ENCODE measurements around the gene PINLYP. TPM values are rescaled to one million over a fixed set of nuclear protein-coding genes. Genes with fewer than 3 reads are reported as not detected.
A peak's percentile ranks its signal among the peaks of the same experiment; 100 is the strongest.

PINLYP gene
- total and polyA plus RNA-seq, 2 of the 13 experiments (the other 11 are each of a cell fraction or from before 2014, with no cell fraction given): 0.21 to 0.24 TPM

DNA sequence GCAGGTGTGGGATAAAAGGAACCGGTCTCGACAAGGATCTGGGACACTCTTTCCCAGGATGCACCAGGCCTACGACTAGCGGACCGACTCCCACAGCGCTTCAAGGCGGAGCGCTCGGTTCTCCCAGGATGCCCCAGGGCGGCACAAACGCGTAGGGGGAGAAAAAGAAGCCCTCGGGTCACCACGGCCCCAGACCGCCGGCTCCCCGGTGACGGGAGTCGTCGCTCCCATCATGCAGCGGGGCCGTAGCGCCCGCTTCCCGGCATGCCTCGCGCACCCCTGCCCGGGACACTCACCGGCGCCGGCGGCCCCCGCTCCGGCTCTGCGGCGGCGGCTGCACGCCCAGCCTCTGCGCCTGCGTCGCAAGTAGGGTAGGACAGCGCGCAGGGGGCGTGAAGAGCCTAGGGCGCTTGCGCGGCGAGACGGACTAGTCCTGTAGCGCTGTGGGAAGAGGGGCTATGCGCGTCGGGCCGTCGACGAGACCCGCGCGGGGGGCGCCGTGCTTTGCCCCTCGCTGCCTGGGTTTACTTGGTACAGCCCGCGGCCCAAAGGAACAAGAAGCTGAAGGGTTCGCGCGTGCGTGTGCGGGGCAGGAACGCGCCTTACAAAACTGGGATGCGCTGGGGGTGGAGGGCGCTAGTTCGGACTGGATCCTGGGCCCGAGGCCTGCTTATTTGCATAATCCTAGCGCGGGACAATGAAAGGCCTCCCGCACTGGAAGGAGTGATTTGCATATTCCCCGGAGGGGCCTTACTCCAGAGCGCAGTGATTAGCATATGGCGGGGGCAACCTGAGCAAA lies 43.9 kb downstream of the PINLYP start, which contains the start of gene ZNF428 (continued):
- no peak for TF ChIP-seq ZEB1 (IDR thresholded peaks at IDR 0.05; ENCODE audit: insufficient replicate concordance, low read depth)
- 0 out of 2 replicates have a peak, but pooled peaks have one; percentile 25 for TF ChIP-seq HNRNPL (IDR thresholded peaks at IDR 0.05; ENCODE audit: low read depth, low read length)
- TF ChIP-seq NFE2L2 (IDR thresholded peaks at IDR 0.05; ENCODE audit: low read length): no peak
- TF ChIP-seq, protein P1, sequence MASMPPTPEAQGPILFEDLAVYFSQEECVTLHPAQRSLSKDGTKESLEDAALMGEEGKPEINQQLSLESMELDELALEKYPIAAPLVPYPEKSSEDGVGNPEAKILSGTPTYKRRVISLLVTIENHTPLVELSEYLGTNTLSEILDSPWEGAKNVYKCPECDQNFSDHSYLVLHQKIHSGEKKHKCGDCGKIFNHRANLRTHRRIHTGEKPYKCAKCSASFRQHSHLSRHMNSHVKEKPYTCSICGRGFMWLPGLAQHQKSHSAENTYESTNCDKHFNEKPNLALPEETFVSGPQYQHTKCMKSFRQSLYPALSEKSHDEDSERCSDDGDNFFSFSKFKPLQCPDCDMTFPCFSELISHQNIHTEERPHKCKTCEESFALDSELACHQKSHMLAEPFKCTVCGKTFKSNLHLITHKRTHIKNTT (CRISPR knock-in tag; IDR thresholded peaks at IDR 0.05): peak; percentile 72
- TF ChIP-seq ZBTB20 (CRISPR knock-in tag; IDR thresholded peaks at IDR 0.05; ENCODE audit: borderline replicate concordance, low read depth): peak; percentile 80; the same call in 1 of the 2 replicates
- peak; percentile 76; the same call in 1 of the 2 replicates for TF ChIP-seq NAIF1 (CRISPR knock-in tag; IDR thresholded peaks at IDR 0.05; ENCODE audit: borderline replicate concordance)
- TF ChIP-seq, protein P2, sequence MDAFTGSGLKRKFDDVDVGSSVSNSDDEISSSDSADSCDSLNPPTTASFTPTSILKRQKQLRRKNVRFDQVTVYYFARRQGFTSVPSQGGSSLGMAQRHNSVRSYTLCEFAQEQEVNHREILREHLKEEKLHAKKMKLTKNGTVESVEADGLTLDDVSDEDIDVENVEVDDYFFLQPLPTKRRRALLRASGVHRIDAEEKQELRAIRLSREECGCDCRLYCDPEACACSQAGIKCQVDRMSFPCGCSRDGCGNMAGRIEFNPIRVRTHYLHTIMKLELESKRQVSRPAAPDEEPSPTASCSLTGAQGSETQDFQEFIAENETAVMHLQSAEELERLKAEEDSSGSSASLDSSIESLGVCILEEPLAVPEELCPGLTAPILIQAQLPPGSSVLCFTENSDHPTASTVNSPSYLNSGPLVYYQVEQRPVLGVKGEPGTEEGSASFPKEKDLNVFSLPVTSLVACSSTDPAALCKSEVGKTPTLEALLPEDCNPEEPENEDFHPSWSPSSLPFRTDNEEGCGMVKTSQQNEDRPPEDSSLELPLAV (CRISPR knock-in tag; conservative IDR thresholded peaks at IDR 0.05; ENCODE audit: low read depth): no peak
- TF ChIP-seq SNAI1 (CRISPR knock-in tag; IDR thresholded peaks at IDR 0.05; ENCODE audit: borderline replicate concordance): 0 out of 2 replicates have a peak, but pooled peaks have one; percentile 42
- TF ChIP-seq ZNF720 (CRISPR knock-in tag; IDR thresholded peaks at IDR 0.05): no peak
- TF ChIP-seq, protein P3, sequence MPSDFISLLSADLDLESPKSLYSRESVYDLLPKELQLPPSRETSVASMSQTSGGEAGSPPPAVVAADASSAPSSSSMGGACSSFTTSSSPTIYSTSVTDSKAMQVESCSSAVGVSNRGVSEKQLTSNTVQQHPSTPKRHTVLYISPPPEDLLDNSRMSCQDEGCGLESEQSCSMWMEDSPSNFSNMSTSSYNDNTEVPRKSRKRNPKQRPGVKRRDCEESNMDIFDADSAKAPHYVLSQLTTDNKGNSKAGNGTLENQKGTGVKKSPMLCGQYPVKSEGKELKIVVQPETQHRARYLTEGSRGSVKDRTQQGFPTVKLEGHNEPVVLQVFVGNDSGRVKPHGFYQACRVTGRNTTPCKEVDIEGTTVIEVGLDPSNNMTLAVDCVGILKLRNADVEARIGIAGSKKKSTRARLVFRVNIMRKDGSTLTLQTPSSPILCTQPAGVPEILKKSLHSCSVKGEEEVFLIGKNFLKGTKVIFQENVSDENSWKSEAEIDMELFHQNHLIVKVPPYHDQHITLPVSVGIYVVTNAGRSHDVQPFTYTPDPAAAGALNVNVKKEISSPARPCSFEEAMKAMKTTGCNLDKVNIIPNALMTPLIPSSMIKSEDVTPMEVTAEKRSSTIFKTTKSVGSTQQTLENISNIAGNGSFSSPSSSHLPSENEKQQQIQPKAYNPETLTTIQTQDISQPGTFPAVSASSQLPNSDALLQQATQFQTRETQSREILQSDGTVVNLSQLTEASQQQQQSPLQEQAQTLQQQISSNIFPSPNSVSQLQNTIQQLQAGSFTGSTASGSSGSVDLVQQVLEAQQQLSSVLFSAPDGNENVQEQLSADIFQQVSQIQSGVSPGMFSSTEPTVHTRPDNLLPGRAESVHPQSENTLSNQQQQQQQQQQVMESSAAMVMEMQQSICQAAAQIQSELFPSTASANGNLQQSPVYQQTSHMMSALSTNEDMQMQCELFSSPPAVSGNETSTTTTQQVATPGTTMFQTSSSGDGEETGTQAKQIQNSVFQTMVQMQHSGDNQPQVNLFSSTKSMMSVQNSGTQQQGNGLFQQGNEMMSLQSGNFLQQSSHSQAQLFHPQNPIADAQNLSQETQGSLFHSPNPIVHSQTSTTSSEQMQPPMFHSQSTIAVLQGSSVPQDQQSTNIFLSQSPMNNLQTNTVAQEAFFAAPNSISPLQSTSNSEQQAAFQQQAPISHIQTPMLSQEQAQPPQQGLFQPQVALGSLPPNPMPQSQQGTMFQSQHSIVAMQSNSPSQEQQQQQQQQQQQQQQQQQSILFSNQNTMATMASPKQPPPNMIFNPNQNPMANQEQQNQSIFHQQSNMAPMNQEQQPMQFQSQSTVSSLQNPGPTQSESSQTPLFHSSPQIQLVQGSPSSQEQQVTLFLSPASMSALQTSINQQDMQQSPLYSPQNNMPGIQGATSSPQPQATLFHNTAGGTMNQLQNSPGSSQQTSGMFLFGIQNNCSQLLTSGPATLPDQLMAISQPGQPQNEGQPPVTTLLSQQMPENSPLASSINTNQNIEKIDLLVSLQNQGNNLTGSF (CRISPR knock-in tag; IDR thresholded peaks at IDR 0.05): peak; percentile 54
- TF ChIP-seq, protein P4, sequence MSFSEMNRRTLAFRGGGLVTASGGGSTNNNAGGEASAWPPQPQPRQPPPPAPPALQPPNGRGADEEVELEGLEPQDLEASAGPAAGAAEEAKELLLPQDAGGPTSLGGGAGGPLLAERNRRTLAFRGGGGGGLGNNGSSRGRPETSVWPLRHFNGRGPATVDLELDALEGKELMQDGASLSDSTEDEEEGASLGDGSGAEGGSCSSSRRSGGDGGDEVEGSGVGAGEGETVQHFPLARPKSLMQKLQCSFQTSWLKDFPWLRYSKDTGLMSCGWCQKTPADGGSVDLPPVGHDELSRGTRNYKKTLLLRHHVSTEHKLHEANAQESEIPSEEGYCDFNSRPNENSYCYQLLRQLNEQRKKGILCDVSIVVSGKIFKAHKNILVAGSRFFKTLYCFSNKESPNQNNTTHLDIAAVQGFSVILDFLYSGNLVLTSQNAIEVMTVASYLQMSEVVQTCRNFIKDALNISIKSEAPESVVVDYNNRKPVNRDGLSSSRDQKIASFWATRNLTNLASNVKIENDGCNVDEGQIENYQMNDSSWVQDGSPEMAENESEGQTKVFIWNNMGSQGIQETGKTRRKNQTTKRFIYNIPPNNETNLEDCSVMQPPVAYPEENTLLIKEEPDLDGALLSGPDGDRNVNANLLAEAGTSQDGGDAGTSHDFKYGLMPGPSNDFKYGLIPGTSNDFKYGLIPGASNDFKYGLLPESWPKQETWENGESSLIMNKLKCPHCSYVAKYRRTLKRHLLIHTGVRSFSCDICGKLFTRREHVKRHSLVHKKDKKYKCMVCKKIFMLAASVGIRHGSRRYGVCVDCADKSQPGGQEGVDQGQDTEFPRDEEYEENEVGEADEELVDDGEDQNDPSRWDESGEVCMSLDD (CRISPR knock-in tag; IDR thresholded peaks at IDR 0.05; ENCODE audit: borderline replicate concordance): peak; percentile 62; the same call in 1 of the 2 replicates
- TF ChIP-seq SOX6 (IDR thresholded peaks at IDR 0.05): no peak
- TF ChIP-seq SOX6 (CRISPR knock-in tag; IDR thresholded peaks at IDR 0.05): peak; percentile 67; the same call in 1 of the 2 replicates
- TF ChIP-seq GABPA (IDR thresholded peaks at IDR 0.05; ENCODE audit: low read depth, low read length): no peak
- no peak; the same call in 1 of the 2 replicates for TF ChIP-seq GABPA (CRISPR knock-in tag; IDR thresholded peaks at IDR 0.05; ENCODE audit: low read depth)
- TF ChIP-seq EED (CRISPR knock-in tag; IDR thresholded peaks at IDR 0.05): peak; percentile 88
- TF ChIP-seq ZNF672 (CRISPR knock-in tag; IDR thresholded peaks at IDR 0.05): 0 out of 2 replicates have a peak, but pooled peaks have one; percentile 75
- no peak for TF ChIP-seq ZNF3 (CRISPR knock-in tag; IDR thresholded peaks at IDR 0.05)
- TF ChIP-seq SMARCE1 (IDR thresholded peaks at IDR 0.05; ENCODE audit: borderline replicate concordance): no peak

Measured in HepG2 (cell line).